ENCODE measurements around the gene RAB21. TPM values are rescaled to one million over a fixed set of nuclear protein-coding genes. Genes with fewer than 3 reads are reported as not detected.
"Not testable (repeated sequence)": the region's sequence is repeated elsewhere in the genome, so short reads cannot be mapped to it uniquely, and the experiment has no call there.

RAB21 gene
- total and polyA plus RNA-seq, 9 donors: 8.8 to 77.0 (median 64.3) TPM

DNA sequence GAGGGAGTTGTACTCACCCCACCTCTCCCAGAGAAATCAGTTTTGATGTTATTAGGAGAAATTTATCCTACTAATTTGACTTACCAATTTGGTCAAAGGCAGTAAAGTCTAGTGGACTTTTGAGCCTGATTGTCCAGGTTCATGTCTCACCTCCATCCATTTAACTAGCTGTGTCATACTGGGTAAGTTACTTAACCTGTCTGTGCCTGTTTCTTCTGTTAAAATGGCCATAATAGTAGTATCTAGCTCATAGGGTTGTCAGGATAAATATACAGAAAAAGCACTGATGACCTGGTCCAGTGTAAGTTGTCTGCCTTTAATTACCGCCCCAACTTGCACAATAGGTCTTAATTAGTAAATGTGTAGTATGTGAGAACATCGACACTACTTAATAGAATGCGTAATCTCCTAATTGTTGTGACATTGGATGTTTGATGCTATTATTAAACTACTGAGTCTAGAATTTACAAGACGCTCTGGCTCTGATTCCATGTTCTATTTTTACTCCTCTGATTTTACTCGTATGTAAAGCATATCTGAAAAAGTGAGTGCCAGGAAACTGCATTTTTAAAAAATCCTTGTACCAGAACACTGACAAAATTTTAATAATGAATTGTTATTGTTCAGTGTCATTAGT lies 1.5 kb downstream of the RAB21 start:
- Histone ChIP-seq H3K4me1 (ENCODE audit: insufficient read depth) (peaks cover 2% of the 10 kb centered on the region), H3K27ac (peak overlapping the region; percentile 77 to 90), H3K9me3 (no peaks in the 10 kb centered on the region), H3K27me3 (no peaks in the 10 kb centered on the region), H3K4me3 (peak overlapping the region; percentile 59), H3K36me3 (no peaks in the 10 kb centered on the region)
- 13 to 24% (median 21%) methylated on average over 5 of the region's 5 CpGs for WGBS, 3 donors
- no peak for TF ChIP-seq POLR2A (IDR thresholded peaks at IDR 0.05)
- TF ChIP-seq, protein P1, sequence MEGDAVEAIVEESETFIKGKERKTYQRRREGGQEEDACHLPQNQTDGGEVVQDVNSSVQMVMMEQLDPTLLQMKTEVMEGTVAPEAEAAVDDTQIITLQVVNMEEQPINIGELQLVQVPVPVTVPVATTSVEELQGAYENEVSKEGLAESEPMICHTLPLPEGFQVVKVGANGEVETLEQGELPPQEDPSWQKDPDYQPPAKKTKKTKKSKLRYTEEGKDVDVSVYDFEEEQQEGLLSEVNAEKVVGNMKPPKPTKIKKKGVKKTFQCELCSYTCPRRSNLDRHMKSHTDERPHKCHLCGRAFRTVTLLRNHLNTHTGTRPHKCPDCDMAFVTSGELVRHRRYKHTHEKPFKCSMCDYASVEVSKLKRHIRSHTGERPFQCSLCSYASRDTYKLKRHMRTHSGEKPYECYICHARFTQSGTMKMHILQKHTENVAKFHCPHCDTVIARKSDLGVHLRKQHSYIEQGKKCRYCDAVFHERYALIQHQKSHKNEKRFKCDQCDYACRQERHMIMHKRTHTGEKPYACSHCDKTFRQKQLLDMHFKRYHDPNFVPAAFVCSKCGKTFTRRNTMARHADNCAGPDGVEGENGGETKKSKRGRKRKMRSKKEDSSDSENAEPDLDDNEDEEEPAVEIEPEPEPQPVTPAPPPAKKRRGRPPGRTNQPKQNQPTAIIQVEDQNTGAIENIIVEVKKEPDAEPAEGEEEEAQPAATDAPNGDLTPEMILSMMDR (IDR thresholded peaks at IDR 0.05): no peak
- TF ChIP-seq EP300 (IDR thresholded peaks at IDR 0.05): no peak
- no peak for DNase-seq
- intact Hi-C loops (cut with DNase I): loop anchor here in 2 of 4 donors (5.0 to 10.0 kb wide), 2 partner anchors 91 to 94 kb away; partner anchors contain the start of genes THAP2 (in 2 of the 2) and ZFC3H1 (in 2 of the 2)

DNA sequence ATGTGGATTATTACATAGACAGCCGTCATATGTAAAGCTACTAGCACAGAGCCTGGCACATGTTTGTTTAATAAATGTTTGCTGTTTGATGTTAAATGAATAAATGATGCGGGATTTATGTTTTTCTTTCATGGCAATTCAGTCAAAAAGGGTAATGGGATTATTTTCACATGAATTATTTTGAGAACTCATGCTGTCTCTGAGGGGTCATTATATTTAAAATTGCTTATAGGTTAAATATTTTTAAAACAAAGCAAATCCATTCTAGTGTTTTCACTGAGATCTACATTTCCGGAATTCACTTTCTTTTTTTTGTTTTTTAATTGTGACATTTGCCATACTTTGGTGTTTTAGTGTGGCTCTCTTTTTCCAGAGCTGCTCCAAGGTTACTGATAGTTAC lies 5.3 kb downstream of the RAB21 start:
- H3K27me3 ChIP-seq: no peaks in the 10 kb centered on the region
- intact Hi-C loops (cut with DNase I): loop anchor here in 2 of 4 donors (5.0 to 10.0 kb wide), 2 partner anchors 95 to 98 kb away; partner anchors contain the start of genes THAP2 (in 2 of the 2) and ZFC3H1 (in 2 of the 2)
- H3K27ac ChIP-seq: no peak overlapping the region
- no peaks in the 10 kb centered on the region for H3K4me1 ChIP-seq (ENCODE audit: insufficient read depth)
- H3K36me3 ChIP-seq: no peaks in the 10 kb centered on the region
- 94 to 99% (median 97%) methylated on average over 3 of the region's 3 CpGs for WGBS, 3 donors
- no peak for DNase-seq
- H3K4me3 ChIP-seq: no peak overlapping the region
- no peaks in the 10 kb centered on the region for H3K9me3 ChIP-seq
- TF ChIP-seq, protein P1 (IDR thresholded peaks at IDR 0.05): no peak
- TF ChIP-seq POLR2A (IDR thresholded peaks at IDR 0.05): no peak

DNA sequence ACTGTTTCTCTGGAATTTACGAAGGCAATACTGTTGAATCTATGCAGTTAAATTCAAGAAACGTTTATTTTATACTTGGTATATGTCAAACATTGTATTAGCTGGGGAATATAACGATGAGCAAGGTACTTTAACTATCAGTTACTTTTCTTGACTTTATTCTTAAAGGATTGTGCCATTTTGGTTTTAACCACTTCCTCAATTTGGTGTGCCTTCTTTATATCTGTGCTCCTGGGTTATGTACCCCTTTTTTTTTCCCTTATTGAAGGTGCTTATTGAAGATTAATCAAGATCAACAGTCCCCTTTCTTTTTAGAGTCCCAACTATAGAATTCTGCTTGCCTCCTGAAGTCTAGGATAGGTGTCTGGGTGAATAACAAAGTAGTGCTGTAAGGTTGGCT lies 5.8 kb downstream of the RAB21 start:
- Histone ChIP-seq H3K9me3 (no peaks in the 10 kb centered on the region), H3K27me3 (no peaks in the 10 kb centered on the region), H3K4me3 (no peak overlapping the region), H3K36me3 (no peaks in the 10 kb centered on the region), H3K4me1 (ENCODE audit: insufficient read depth) (no peaks in the 10 kb centered on the region), H3K27ac (no peak overlapping the region)
- DNase-seq: no peak
- 63 to 97% (median 94%) methylated on average over 3 of the region's 3 CpGs for WGBS, 3 donors
- no peak for TF ChIP-seq POLR2A (IDR thresholded peaks at IDR 0.05)
- TF ChIP-seq, protein P1 (IDR thresholded peaks at IDR 0.05): no peak
- no peak for TF ChIP-seq EP300 (IDR thresholded peaks at IDR 0.05)
- intact Hi-C loops (cut with DNase I): no loop called here

DNA sequence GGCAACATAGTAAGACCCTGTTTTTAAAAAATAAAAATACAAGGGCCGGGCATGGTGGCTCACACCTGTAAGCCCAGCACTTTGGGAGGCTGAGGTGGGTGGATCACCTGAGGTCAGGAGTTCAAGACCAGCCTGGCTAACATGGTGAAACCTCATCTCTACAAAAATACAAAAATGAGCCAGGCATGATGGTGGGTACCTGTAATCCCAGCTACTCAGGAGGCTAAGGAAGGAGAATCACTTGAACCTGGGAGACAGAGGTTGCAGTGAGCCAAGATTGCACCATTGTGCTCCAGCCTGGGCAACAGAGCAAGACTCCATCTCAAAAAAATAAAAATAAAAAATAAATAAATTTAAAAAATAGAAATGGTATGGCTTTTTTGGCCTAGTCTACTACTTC lies 6.7 kb downstream of the RAB21 start:
- DNase-seq; H3K4me1 ChIP-seq (ENCODE audit: insufficient read depth); H3K27me3 ChIP-seq; H3K27ac ChIP-seq; H3K36me3 ChIP-seq; intact Hi-C loops (cut with DNase I); H3K4me3 ChIP-seq; H3K9me3 ChIP-seq: not testable (repeated sequence)
- WGBS, 3 donors: 93 to 100% (median 96%) methylated on average over 1 of the region's 1 CpG

DNA sequence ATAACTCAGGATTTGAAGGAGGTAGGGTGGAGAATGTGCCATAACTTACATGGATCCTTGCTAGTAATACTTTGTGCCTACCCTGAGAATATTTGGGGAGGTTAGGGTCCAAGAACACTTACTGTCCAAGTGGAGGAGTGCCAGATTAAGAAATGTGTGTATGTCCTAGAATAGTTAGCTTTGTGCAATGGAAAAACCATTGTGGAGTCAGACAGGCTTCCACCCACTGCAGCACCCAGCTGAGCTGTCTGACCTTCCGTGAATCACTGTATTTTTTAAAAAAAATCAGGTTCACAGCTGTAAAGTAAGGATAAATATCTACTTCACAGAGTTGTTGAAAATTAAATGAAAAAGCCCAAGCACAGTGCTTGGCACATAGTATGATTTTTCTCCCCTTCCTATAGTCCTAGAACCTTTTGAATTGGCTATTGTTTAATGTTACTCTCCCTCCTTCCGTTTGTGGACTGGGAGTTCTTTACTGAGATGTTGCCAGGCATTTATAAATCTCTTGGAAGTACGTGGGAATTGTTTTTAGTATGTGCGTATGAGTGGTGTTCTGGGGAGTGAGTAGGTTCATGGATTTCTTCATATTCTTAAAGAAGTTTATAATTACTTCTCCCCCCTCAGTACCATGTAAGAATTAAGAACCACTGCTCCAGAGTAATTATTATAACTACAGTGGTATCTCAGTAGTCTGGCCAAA lies 9.2 kb downstream of the RAB21 start:
- Histone ChIP-seq H3K9me3 (no peaks in the 10 kb centered on the region), H3K27ac (no peak overlapping the region), H3K36me3 (no peaks in the 10 kb centered on the region), H3K4me3 (no peak overlapping the region), H3K27me3 (no peaks in the 10 kb centered on the region), H3K4me1 (ENCODE audit: insufficient read depth) (no peaks in the 10 kb centered on the region)
- no peak for DNase-seq
- intact Hi-C loops (cut with DNase I): no loop called here
- WGBS, 3 donors: 47 to 66% (median 56%) methylated on average over 4 of the region's 4 CpGs
- TF ChIP-seq, protein P1 (IDR thresholded peaks at IDR 0.05): no peak
- TF ChIP-seq POLR2A (IDR thresholded peaks at IDR 0.05) (no peak), EP300 (IDR thresholded peaks at IDR 0.05) (no peak)
